Measurements from ENCODE around the gene PTGES2. TPM values are rescaled to one million over a fixed set of nuclear protein-coding genes. Genes with fewer than 3 reads are reported as not detected.

The PTGES2 gene
- total RNA-seq, 2 experiments from 2014 or later: 43.4 to 43.6 TPM

- POLR2A ChIA-PET: no interaction called here
- no peak for DNase-seq
- Mint-ChIP-seq H3K27ac (no peak overlapping the region), H3K4me3 (no peak overlapping the region), H3K4me1 (ENCODE audit: low read depth) (peaks cover 58% of the 10 kb centered on the region), H3K9me3 (no peaks in the 10 kb centered on the region), H3K36me3 (peaks cover 27% of the 10 kb centered on the region), H3K27me3 (no peaks in the 10 kb centered on the region)
- CTCF ChIA-PET: interaction anchor here (1.6 to 5.3 kb wide), 2 partner anchors 17 to 158 kb away, joined by 4 to 31 read pairs; no protein-coding TSS in a partner anchor
- intact Hi-C loops (cut with micrococcal nuclease): no loop called here
These were observed 26.3 kb downstream of the PTGES2 start for GRCh38 chr9:128101231-128101661.

DNA sequence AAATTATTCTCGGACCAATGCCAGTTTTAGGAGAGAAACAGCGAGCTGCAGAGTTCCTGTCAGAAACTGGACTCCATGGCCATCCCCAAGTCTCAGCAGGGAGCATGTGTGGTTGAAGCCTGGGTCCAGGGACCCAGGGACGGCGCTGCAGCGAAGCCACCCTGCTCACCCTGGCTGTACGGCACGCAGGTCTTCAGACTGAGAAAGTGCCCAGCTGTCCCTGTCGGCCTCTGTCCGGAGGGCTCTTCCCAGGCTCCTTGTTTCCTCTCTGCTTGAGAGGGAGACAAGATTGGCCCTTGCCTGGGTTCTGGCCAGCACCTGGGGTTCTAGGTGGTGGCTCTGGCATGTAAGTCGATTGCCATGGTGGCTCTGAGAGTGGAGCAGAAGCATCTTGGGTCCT lies 26.9 kb downstream of the PTGES2 start:
- no peak for DNase-seq
- H3K27me3 Mint-ChIP-seq: no peaks in the 10 kb centered on the region
- H3K36me3 Mint-ChIP-seq: peaks cover 26% of the 10 kb centered on the region
- no peak overlapping the region for H3K4me3 Mint-ChIP-seq
- ChIA-PET POLR2A (no interaction called here), CTCF (interaction anchor here (1.4 to 5.3 kb wide), 3 partner anchors 17 to 158 kb away, joined by 3 to 31 read pairs (median 4); no protein-coding TSS in a partner anchor)
- H3K4me1 Mint-ChIP-seq (ENCODE audit: low read depth): peaks cover 59% of the 10 kb centered on the region
- no peak overlapping the region for H3K27ac Mint-ChIP-seq
- H3K9me3 Mint-ChIP-seq: no peaks in the 10 kb centered on the region
- intact Hi-C loops (cut with micrococcal nuclease): no loop called here

DNA sequence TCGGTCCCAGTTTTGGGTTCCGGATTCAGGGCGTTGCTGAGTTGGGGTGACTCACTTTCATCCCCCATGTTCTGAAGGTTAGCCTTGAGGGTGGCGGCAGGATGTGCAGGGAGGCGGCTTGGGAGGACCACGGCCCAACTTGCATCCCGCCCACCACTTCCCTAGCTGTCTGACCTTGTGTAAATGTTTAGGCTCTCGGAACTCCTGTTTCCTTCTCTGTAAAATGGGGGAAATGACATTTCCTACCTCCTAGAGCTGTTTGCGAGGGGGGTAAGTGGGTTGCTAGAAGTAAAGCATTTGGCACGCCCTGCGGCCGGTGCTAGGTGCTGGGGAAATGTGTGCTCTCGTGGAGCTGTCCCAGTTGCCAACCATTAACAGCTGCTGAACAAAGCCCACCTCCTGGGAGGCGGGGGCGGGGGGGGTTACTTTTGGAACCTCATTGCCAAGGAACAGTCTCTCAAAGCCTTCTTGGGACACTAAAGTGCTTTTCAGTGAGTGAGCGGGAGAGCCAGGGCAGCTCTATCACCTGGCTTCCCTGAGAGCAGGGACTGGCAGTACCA lies 27.5 kb downstream of the PTGES2 start:
- intact Hi-C loops (cut with micrococcal nuclease): no loop called here
- DNase-seq: peak; percentile 32
- Mint-ChIP-seq H3K4me1 (ENCODE audit: low read depth) (peaks cover 65% of the 10 kb centered on the region), H3K4me3 (no peak overlapping the region), H3K36me3 (peaks cover 25% of the 10 kb centered on the region), H3K27me3 (no peaks in the 10 kb centered on the region), H3K9me3 (no peaks in the 10 kb centered on the region), H3K27ac (peak overlapping the region; percentile 58)
- ChIA-PET CTCF (interaction anchor here (1.4 to 5.3 kb wide), 3 partner anchors 18 to 157 kb away, joined by 3 to 31 read pairs (median 4); no protein-coding TSS in a partner anchor), POLR2A (no interaction called here)

- no peaks in the 10 kb centered on the region for H3K27me3 Mint-ChIP-seq
- no peak overlapping the region for H3K4me3 Mint-ChIP-seq
- DNase-seq: no peak
- peaks cover 28% of the 10 kb centered on the region for H3K36me3 Mint-ChIP-seq
- peaks cover 71% of the 10 kb centered on the region for H3K4me1 Mint-ChIP-seq (ENCODE audit: low read depth)
- ChIA-PET POLR2A (no interaction called here), CTCF (interaction anchor here (1.4 to 5.3 kb wide), 2 partner anchors 18 to 33 kb away, joined by 3 to 31 read pairs; no protein-coding TSS in a partner anchor)
- H3K27ac Mint-ChIP-seq: peak overlapping the region; percentile 58
- intact Hi-C loops (cut with micrococcal nuclease): no loop called here
- no peaks in the 10 kb centered on the region for H3K9me3 Mint-ChIP-seq
These were observed 28.1 kb downstream of the PTGES2 start for GRCh38 chr9:128099231-128099931.

DNA sequence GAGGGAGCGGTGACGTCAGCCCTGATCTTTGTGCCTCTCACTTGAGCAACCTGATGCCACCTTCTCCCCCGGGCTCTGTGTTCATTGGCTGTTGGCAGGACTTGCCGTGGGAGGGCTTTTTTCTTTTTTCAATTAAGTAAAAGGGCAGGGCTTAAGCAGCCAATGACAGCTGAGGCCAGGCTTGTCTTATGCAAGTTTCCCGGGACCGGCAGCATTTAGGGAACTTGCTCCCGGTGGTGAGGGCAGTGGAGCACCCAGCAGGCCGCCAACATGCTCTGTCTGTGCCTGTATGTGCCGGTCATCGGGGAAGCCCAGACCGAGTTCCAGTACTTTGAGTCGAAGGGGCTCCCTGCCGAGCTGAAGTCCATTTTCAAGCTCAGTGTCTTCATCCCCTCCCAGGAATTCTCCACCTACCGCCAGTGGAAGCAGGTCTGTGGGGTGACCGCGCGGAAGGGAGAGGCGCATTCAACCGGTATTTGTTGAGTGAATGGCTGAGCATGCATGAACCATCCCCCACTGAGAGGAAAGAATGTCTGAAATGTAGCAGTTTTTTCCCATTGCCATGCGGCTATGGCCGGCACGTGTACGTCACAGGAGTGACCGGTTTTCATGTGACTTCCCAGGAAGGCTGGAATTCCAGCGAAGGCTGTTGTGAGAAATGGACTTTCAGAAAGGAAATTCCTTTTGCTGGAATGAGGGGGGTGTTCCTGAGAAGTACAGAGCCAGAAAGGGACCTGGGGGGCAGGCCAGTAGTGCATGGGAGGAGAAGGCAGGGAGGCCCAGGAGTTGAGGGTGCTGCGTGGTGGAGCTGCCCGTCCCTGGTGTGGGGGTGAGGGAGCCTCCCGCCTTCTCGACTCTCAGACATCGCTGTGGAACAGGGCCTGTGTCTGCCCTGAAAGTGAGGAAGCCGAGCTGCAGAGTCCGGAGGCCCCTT lies 29.0 kb downstream of the PTGES2 start:
- H3K36me3 Mint-ChIP-seq: peaks cover 21% of the 10 kb centered on the region
- DNase-seq: peak; percentile 79
- ChIA-PET POLR2A (no interaction called here), CTCF (interaction anchor here (1.3 to 5.3 kb wide), 4 partner anchors 12 to 156 kb away, joined by 4 to 31 read pairs (median 6); partner anchors contain the start of genes NAIF1 and SLC25A25)
- H3K4me1 Mint-ChIP-seq (ENCODE audit: low read depth): peaks cover 77% of the 10 kb centered on the region
- intact Hi-C loops (cut with micrococcal nuclease): no loop called here
- no peaks in the 10 kb centered on the region for H3K9me3 Mint-ChIP-seq
- H3K27ac Mint-ChIP-seq: peak overlapping the region; percentile 58
- H3K4me3 Mint-ChIP-seq: no peak overlapping the region
- H3K27me3 Mint-ChIP-seq: no peaks in the 10 kb centered on the region

DNA sequence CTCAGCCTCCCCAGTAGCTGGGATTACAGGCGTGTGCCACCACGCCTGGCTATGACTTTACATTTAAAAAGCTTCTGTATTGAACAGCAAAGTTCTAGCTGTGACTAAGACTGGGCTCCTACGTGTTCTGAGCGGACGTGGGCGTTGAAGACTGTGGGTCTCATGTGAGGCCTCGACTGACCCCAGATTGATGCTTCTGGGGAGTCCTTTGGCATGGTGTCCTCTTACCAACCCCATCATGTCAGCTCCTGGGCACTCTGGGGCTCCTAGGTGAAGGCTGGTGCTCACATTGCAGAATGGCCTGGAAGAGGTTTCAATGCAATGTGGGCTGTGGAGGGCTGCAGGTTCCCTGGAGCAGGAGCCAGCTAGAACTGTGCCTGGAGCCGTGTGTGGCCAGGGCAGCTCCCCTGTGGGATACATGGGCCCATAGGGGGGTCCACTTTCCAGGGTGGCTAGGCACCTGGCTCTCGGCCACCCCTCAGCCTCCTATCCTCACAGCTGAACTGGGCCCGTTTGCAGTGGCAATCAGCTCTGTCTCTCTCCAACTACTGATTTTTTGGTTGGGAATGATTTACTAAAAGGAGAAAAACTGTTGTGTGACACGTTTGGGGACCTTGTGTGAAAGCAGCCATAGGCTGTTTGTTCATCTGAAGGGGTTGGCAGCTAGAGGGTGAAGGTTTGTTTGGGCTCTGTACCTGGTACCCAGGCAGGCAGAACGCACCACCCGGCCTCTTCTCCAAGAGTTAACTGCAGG lies 29.8 kb downstream of the PTGES2 start:
- H3K9me3 Mint-ChIP-seq: no peaks in the 10 kb centered on the region
- H3K27ac Mint-ChIP-seq: peak overlapping the region; percentile 62
- ChIA-PET POLR2A (interaction anchor here (0.8 to 1.2 kb wide), 2 partner anchors 9 to 119 kb away, joined by 3 read pairs; no protein-coding TSS in a partner anchor), CTCF (interaction anchor here (0.6 to 5.3 kb wide), 6 partner anchors 11 to 155 kb away, joined by 3 to 31 read pairs (median 4); partner anchors contain the start of genes NAIF1 and SLC25A25)
- peaks cover 77% of the 10 kb centered on the region for H3K4me1 Mint-ChIP-seq (ENCODE audit: low read depth)
- peak; percentile 58 for DNase-seq
- no peaks in the 10 kb centered on the region for H3K27me3 Mint-ChIP-seq
- H3K4me3 Mint-ChIP-seq: no peak overlapping the region
- peaks cover 18% of the 10 kb centered on the region for H3K36me3 Mint-ChIP-seq
- intact Hi-C loops (cut with micrococcal nuclease): no loop called here

GRCh38 chr9:128096616-128097536 lies 30.7 kb downstream of the PTGES2 start:
- intact Hi-C loops (cut with micrococcal nuclease): no loop called here
- Mint-ChIP-seq H3K27ac (peak overlapping the region; percentile 62), H3K4me3 (no peak overlapping the region), H3K27me3 (no peaks in the 10 kb centered on the region), H3K36me3 (peaks cover 9% of the 10 kb centered on the region), H3K9me3 (no peaks in the 10 kb centered on the region), H3K4me1 (ENCODE audit: low read depth) (peaks cover 77% of the 10 kb centered on the region)
- no peak for DNase-seq
- ChIA-PET CTCF (interaction anchor here (0.6 to 5.3 kb wide), 5 partner anchors 10 to 154 kb away, joined by 3 to 31 read pairs (median 4); partner anchors contain the start of genes NAIF1 and SLC25A25), POLR2A (interaction anchor here (0.8 to 1.2 kb wide), 2 partner anchors 10 to 118 kb away, joined by 3 read pairs; no protein-coding TSS in a partner anchor)

- intact Hi-C loops (cut with micrococcal nuclease): loop anchor here (1.0 to 5.0 kb wide), 2 partner anchors 23 to 32 kb away; partner anchors contain the start of gene PTGES2
- H3K36me3 Mint-ChIP-seq: peaks cover 5% of the 10 kb centered on the region
- ChIA-PET POLR2A (interaction anchor here (1.3 to 2.3 kb wide), 3 partner anchors 28 to 120 kb away, joined by 3 to 7 read pairs (median 6); partner anchors contain the start of gene NAIF1), CTCF (interaction anchor here (0.9 to 5.4 kb wide), 7 partner anchors 10 to 309 kb away, joined by 3 to 33 read pairs (median 11); partner anchors contain the start of gene CDK9)
- peaks cover 84% of the 10 kb centered on the region for H3K4me1 Mint-ChIP-seq (ENCODE audit: low read depth)
- peak overlapping the region; percentile 54 for H3K4me3 Mint-ChIP-seq
- H3K27me3 Mint-ChIP-seq: no peaks in the 10 kb centered on the region
- no peak for DNase-seq
- peak overlapping the region; percentile 96 for H3K27ac Mint-ChIP-seq
- H3K9me3 Mint-ChIP-seq: no peaks in the 10 kb centered on the region
These were observed 32.5 kb downstream of the PTGES2 start for GRCh38 chr9:128094950-128095544.

DNA sequence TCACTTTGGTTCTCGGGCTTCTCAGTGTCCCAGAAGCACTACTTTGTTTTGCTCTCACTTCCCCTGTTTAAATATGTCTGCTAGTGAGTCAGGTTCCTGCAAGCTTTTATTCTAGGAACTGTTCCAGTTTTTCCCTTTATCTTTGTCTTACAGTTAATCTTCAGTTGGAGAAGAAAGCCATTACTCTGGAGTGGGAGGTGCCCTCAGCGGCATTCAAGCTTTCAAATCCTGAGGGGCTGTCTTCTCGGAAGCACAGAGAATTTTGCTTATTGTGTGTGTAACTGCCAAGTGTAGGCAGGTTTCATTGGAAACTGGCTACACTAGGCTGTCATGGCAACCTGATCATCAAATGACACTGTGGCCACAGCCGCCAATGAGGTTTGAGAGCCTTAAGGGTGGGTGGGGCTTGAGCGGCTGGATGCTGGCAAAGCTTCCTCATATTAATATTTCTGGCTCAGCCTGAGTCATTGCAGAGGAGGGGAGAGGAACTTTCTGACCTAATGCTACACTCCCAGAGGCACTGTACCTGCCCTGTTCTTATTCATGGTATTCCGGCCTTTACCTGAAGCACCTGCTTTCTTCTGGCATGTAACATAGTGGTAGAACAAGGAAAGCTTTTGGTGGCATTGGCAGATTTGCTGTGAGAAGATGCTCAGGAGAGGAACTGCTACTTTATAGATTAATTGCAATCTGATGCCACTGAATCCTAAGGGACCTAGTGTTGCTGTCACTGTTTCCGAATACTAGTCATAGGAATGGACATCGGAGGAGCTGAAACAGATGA lies 33.2 kb downstream of the PTGES2 start:
- Mint-ChIP-seq H3K27me3 (no peaks in the 10 kb centered on the region), H3K27ac (peak overlapping the region; percentile 96), H3K4me3 (peak overlapping the region; percentile 54), H3K36me3 (peaks cover 6% of the 10 kb centered on the region), H3K9me3 (no peaks in the 10 kb centered on the region), H3K4me1 (ENCODE audit: low read depth) (peaks cover 84% of the 10 kb centered on the region)
- CTCF ChIA-PET: interaction anchor here (0.6 to 5.4 kb wide), 10 partner anchors 8 to 309 kb away, joined by 3 to 33 read pairs (median 5); partner anchors contain the start of gene CDK9
- intact Hi-C loops (cut with micrococcal nuclease): loop anchor here (1.0 to 5.0 kb wide), 2 partner anchors 22 to 33 kb away; partner anchors contain the start of gene PTGES2
- POLR2A ChIA-PET: interaction anchor here (0.8 to 2.3 kb wide), 4 partner anchors 26 to 119 kb away, joined by 3 to 7 read pairs (median 5); partner anchors contain the start of genes NAIF1 and SLC25A25
- DNase-seq: peak; percentile 93
